Trophoblast cell (in vitro differentiated cells and primary cell): ENCODE measurements around the gene ABTB2.

Source experiments
- DNase-seq, 2 donors: peaks; one replicate each; pipeline ENCODE4 v3.0.0-alpha.2; 2016
- H2AFZ ChIP-seq: 2 replicates; pipeline ENCODE4 v1.6.1; 2013; ENCODE audit warnings: low read length, moderate library complexity, mild to moderate bottlenecking; ENCODE audit not compliant: insufficient read depth, poor library complexity
- H2AK5ac ChIP-seq: 2 replicates; pipeline ENCODE4 v1.6.1; 2013; ENCODE audit warnings: mild to moderate bottlenecking, low read length
- H2BK120ac ChIP-seq: 2 replicates; pipeline ENCODE4 v1.6.1; 2013; ENCODE audit warnings: low read length, mild to moderate bottlenecking, moderate library complexity; ENCODE audit not compliant: insufficient read depth, poor library complexity
- H2BK12ac ChIP-seq: 2 replicates; pipeline ENCODE4 v1.6.1; 2013; ENCODE audit warnings: mild to moderate bottlenecking, low read length, moderate library complexity
- H2BK5ac ChIP-seq: 2 replicates; pipeline ENCODE4 v1.6.1; 2013; ENCODE audit warnings: low read length, low read depth, moderate library complexity, mild to moderate bottlenecking; ENCODE audit not compliant: poor library complexity
- H3K14ac ChIP-seq: 2 replicates; pipeline ENCODE4 v1.6.1; 2013; ENCODE audit warnings: mild to moderate bottlenecking, low read length
- H3K18ac ChIP-seq: 2 replicates; pipeline ENCODE4 v1.6.1; 2013; ENCODE audit warnings: mild to moderate bottlenecking, low read length
- H3K23ac ChIP-seq: 2 replicates; pipeline ENCODE4 v1.6.1; 2013; ENCODE audit warnings: low read length
- H3K27ac ChIP-seq: 2 replicates; pipeline ENCODE4 v1.5.1; 2013; ENCODE audit warnings: low read depth, mild to moderate bottlenecking, inconsistent platforms, low read length, moderate library complexity
- H3K27me3 ChIP-seq: 2 replicates; pipeline ENCODE4 v1.6.1; 2013; ENCODE audit warnings: inconsistent platforms, mild to moderate bottlenecking, low read length, moderate library complexity; ENCODE audit not compliant: insufficient read depth
- H3K36me3 ChIP-seq, 2 experiments: 1 replicate in 1 of 2; 2 replicates in 1 of 2; pipeline ENCODE4 v1.6.1; 2013; ENCODE audit warnings: low read length in 2 of 2, mild to moderate bottlenecking in 2 of 2, moderate library complexity in 1 of 2; ENCODE audit not compliant: insufficient read depth in 2 of 2, control insufficient read depth in 1 of 2
- H3K4ac ChIP-seq: 2 replicates; pipeline ENCODE4 v1.6.1; 2013; ENCODE audit warnings: low read depth, mild to moderate bottlenecking, low read length, moderate library complexity
- H3K4me1 ChIP-seq, 2 experiments: 1 replicate in 1 of 2; 2 replicates in 1 of 2; pipeline ENCODE4 v1.6.1; 2013; ENCODE audit warnings: low read length in 2 of 2, mild to moderate bottlenecking in 2 of 2, moderate library complexity in 1 of 2; ENCODE audit not compliant: insufficient read depth in 2 of 2, control insufficient read depth in 1 of 2
- H3K4me2 ChIP-seq: 2 replicates; pipeline ENCODE4 v1.6.1; 2013; ENCODE audit warnings: inconsistent platforms, mild to moderate bottlenecking, low read length, moderate library complexity
- H3K4me3 ChIP-seq: 2 replicates; pipeline ENCODE4 v1.5.1; 2013; ENCODE audit warnings: mild to moderate bottlenecking, low read depth, low read length, inconsistent platforms
- H3K79me1 ChIP-seq: one replicate; pipeline ENCODE4 v1.6.1; 2013; ENCODE audit warnings: low read length
- H3K79me2 ChIP-seq: 2 replicates; pipeline ENCODE4 v1.6.1; 2013; ENCODE audit warnings: low read length, mild to moderate bottlenecking; ENCODE audit not compliant: control insufficient read depth, insufficient read depth, poor library complexity
- H3K9ac ChIP-seq: 2 replicates; pipeline ENCODE4 v1.6.1; 2013; ENCODE audit warnings: mild to moderate bottlenecking, low read length
- H3K9me3 ChIP-seq: 2 replicates; pipeline ENCODE4 v1.6.1; 2013; ENCODE audit warnings: low read depth, mild to moderate bottlenecking, control low read depth, inconsistent platforms, low read length; ENCODE audit not compliant: insufficient read depth
- H4K12ac ChIP-seq: 2 replicates; pipeline ENCODE4 v1.6.1; 2013; ENCODE audit warnings: low read depth, mild to moderate bottlenecking, low read length, moderate library complexity
- H4K8ac ChIP-seq: 2 replicates; pipeline ENCODE4 v1.6.1; 2013; ENCODE audit warnings: low read depth, mild to moderate bottlenecking, low read length, moderate library complexity
- H4K91ac ChIP-seq: one replicate; pipeline ENCODE4 v1.6.1; 2013; ENCODE audit warnings: low read depth, mild to moderate bottlenecking, low read length, moderate library complexity
- WGBS: extraction: QIAGEN DNeasy Blood & Tissue Kit; methylation state at CpG from one replicate; pipeline ENCODE4 v1.1.7; 2013; ENCODE audit warnings: missing lambda C conversion rate; ENCODE audit not compliant: insufficient read length, insufficient coverage; ENCODE audit errors: extremely low coverage; 5-methylcytosine and 5-hydroxymethylcytosine counted together

The ABTB2 gene

DNA sequence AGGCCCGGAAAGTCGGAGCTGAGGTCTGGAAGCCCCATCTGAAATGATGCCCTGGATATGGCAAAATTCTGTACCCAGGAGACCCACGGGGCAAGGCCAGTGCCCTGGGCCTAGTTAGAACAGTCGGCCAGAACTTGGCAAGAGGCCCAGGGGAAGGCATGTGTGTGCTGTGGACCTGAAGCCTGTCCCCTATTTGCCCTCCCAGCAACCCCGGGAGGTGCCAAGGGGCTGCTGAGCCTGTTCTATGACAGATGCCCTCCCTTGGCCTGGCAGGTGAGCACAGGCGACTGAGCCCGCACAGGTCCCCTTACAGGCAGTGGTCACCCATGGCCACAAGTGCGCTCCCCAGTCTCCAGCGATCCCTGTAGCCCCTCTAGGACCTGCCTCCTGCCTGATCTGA lies 200.6 kb downstream of the ABTB2 start:
- Histone ChIP-seq H2BK120ac (no peak overlapping the region), H3K4me1 (peaks cover 2 to 6% of the 10 kb centered on the region in 2 experiments), H2AK5ac (no peak overlapping the region), H3K4me3 (peak overlapping the region; percentile 7), H3K9me3 (peaks cover 3% of the 10 kb centered on the region), H3K9ac (no peak overlapping the region), H3K79me1 (no peaks in the 10 kb centered on the region), H3K4me2 (no peak overlapping the region), H4K8ac (no peak overlapping the region), H4K91ac (no peak overlapping the region), H3K18ac (no peak overlapping the region), H4K12ac (no peak overlapping the region), H3K14ac (no peak overlapping the region), H3K79me2 (no peaks in the 10 kb centered on the region), H3K4ac (no peak overlapping the region), H3K36me3 (peaks cover 59 to 62% of the 10 kb centered on the region in 2 experiments), H3K27ac (no peak overlapping the region), H3K23ac (no peak overlapping the region), H2BK5ac (no peak overlapping the region), H3K27me3 (no peaks in the 10 kb centered on the region), H2BK12ac (no peak overlapping the region), H2AFZ (no peak overlapping the region)
- no peak for DNase-seq
- WGBS: no CpG with 5 or more reads among the region's 9 CpGs

GRCh38 chr11:34155757-34156062 lies 202.1 kb downstream of the ABTB2 start:
- no peak overlapping the region for H4K91ac ChIP-seq
- no peak overlapping the region for H3K14ac ChIP-seq
- H3K27me3 ChIP-seq: no peaks in the 10 kb centered on the region
- H3K4me1 ChIP-seq: no peaks in the 10 kb centered on the region
- H3K9me3 ChIP-seq: peaks cover 3% of the 10 kb centered on the region
- H3K27ac ChIP-seq: no peak overlapping the region
- H3K79me2 ChIP-seq: no peaks in the 10 kb centered on the region
- peak; percentile 43 to 74 for DNase-seq
- no peak overlapping the region for H2BK120ac ChIP-seq
- H3K4me2 ChIP-seq: no peak overlapping the region
- H2AFZ ChIP-seq: no peak overlapping the region
- H3K4me3 ChIP-seq: no peak overlapping the region
- H3K18ac ChIP-seq: no peak overlapping the region
- no peak overlapping the region for H3K4ac ChIP-seq
- no peak overlapping the region for H2AK5ac ChIP-seq
- H2BK5ac ChIP-seq: no peak overlapping the region
- no peak overlapping the region for H4K12ac ChIP-seq
- no peak overlapping the region for H4K8ac ChIP-seq
- no peaks in the 10 kb centered on the region for H3K79me1 ChIP-seq
- no peak overlapping the region for H3K23ac ChIP-seq
- H3K9ac ChIP-seq: no peak overlapping the region
- WGBS: no CpG with 5 or more reads among the region's 2 CpGs
- H3K36me3 ChIP-seq: peaks cover 58 to 66% of the 10 kb centered on the region in 2 experiments
- no peak overlapping the region for H2BK12ac ChIP-seq

GRCh38 chr11:34155057-34155756 lies 202.6 kb downstream of the ABTB2 start:
- no peak overlapping the region for H2BK5ac ChIP-seq
- no CpG with 5 or more reads among the region's 15 CpGs for WGBS

DNA sequence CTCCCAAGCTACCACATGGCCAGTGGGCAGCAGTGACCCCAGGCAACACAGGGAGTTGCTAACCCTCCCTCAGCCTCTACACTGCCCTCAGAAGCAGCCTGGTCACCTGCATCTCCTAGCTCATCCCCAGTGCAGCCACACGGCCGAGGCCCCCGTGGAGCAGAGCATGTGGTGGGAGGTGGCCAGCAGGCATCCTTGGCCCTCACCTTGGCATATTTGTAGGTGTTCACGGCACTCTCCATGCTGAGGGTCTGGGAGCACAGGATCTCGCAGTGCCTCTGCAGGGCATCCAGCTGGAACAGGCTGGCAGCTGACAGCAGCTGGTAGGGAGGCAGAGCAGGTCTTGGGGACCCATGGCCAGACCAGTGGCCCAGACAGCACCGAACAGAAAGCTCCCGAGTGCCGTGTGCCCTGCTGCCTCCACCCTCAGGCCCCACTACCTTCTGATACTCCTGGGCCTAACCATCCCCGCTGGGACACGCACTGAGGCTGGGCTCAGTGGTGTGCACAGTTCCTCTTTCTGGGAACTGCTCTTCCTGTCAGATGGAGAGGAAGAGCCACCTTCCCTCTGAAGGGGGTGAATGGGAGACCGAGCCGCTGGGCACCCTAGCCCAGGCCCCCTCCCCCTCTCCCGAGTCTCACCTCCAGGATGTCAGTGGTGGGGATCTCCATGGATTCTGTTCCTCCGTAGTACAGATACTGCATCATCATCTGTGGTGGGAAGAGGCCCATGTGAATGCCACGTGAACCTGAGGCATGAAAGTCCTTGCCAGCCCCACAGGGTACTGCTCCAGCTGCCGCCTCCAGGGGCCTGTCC lies 203.5 kb downstream of the ABTB2 start:
- no peaks in the 10 kb centered on the region for H3K79me1 ChIP-seq
- no peaks in the 10 kb centered on the region for H3K79me2 ChIP-seq
- no peak overlapping the region for H2AK5ac ChIP-seq
- peaks cover 3% of the 10 kb centered on the region for H3K9me3 ChIP-seq
- H2BK12ac ChIP-seq: no peak overlapping the region
- WGBS: no CpG with 5 or more reads among the region's 16 CpGs
- H4K12ac ChIP-seq: no peak overlapping the region
- no peak overlapping the region for H3K9ac ChIP-seq
- peaks cover 4 to 5% of the 10 kb centered on the region in 2 experiments for H3K4me1 ChIP-seq
- no peak overlapping the region for H3K4ac ChIP-seq
- no peak overlapping the region for H3K18ac ChIP-seq
- no peak overlapping the region for H3K4me2 ChIP-seq
- no peak overlapping the region for H2BK5ac ChIP-seq
- no peak overlapping the region for H2AFZ ChIP-seq
- no peak overlapping the region for H2BK120ac ChIP-seq
- no peak overlapping the region for H3K27ac ChIP-seq
- no peak overlapping the region for H3K23ac ChIP-seq
- H3K27me3 ChIP-seq: no peaks in the 10 kb centered on the region
- H3K4me3 ChIP-seq: no peak overlapping the region
- H4K8ac ChIP-seq: no peak overlapping the region
- no peak overlapping the region for H4K91ac ChIP-seq
- peaks cover 63 to 64% of the 10 kb centered on the region in 2 experiments for H3K36me3 ChIP-seq
- H3K14ac ChIP-seq: no peak overlapping the region
- DNase-seq: no peak

More at GRCh38 chr11:34155057-34155756, 202.6 kb downstream of the ABTB2 start:
- H3K79me1 ChIP-seq: no peaks in the 10 kb centered on the region
- no peak for DNase-seq
- H3K14ac ChIP-seq: no peak overlapping the region
- no peak overlapping the region for H4K8ac ChIP-seq
- H2BK12ac ChIP-seq: no peak overlapping the region
- H4K91ac ChIP-seq: no peak overlapping the region
- H3K18ac ChIP-seq: no peak overlapping the region
- no peak overlapping the region for H2AK5ac ChIP-seq
- no peak overlapping the region for H3K23ac ChIP-seq
- H3K4me2 ChIP-seq: no peak overlapping the region
- H3K27ac ChIP-seq: no peak overlapping the region
- H3K9ac ChIP-seq: no peak overlapping the region
- H2BK120ac ChIP-seq: no peak overlapping the region
- no peak overlapping the region for H2AFZ ChIP-seq
- H3K79me2 ChIP-seq: no peaks in the 10 kb centered on the region
- H3K4ac ChIP-seq: no peak overlapping the region
- no peak overlapping the region for H3K4me3 ChIP-seq
- H3K9me3 ChIP-seq: peaks cover 3% of the 10 kb centered on the region
- peaks cover 63 to 67% of the 10 kb centered on the region in 2 experiments for H3K36me3 ChIP-seq
- no peak overlapping the region for H4K12ac ChIP-seq
- no peaks in the 10 kb centered on the region for H3K4me1 ChIP-seq
- H3K27me3 ChIP-seq: no peaks in the 10 kb centered on the region
